ENCODE measurements around the gene FAM149B1. TPM values are rescaled to one million over a fixed set of nuclear protein-coding genes. Genes with fewer than 3 reads are reported as not detected.

FAM149B1 gene
- polyA plus RNA-seq, 1 donor (not counting 4 experiments of a cell fraction or from before 2014, with no cell fraction given), result 22.2 TPM

DNA sequence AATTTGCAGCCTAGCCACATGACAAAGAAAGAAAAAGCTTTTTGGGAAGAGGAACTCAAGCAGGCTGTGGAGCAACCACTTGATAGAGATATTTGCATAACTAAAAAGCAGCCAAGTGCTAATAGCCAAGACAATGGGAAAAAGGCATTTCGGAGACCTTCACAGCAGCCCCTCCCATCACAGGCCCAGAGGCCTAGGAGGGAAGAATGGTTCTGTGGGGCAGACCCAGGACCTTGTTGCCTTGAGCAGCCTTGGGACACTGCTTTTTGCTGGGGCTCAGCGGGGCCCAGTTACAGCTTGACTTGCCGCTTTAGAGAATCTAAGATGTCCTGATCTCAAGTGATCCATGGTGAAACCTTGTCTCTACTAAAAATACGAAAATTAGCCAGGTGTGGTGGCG is 38.5 kb downstream of the FAM149B1 start:
- H3K36me3 ChIP-seq (ENCODE audit: control insufficient read depth in 2 of 2, extremely low read depth in 1 of 2, insufficient read depth in 2 of 2, low read length in 2 of 2), result peaks cover 2 to 3% of the 10 kb centered on the region in 2 experiments
- H3K9me3 ChIP-seq (ENCODE audit: control insufficient read depth, low read depth, low read length), result peaks cover 2% of the 10 kb centered on the region
- H3K9ac ChIP-seq (ENCODE audit: control insufficient read depth, extremely low read depth, insufficient read depth, low read length), result no peak overlapping the region
- TF ChIP-seq, protein P1, sequence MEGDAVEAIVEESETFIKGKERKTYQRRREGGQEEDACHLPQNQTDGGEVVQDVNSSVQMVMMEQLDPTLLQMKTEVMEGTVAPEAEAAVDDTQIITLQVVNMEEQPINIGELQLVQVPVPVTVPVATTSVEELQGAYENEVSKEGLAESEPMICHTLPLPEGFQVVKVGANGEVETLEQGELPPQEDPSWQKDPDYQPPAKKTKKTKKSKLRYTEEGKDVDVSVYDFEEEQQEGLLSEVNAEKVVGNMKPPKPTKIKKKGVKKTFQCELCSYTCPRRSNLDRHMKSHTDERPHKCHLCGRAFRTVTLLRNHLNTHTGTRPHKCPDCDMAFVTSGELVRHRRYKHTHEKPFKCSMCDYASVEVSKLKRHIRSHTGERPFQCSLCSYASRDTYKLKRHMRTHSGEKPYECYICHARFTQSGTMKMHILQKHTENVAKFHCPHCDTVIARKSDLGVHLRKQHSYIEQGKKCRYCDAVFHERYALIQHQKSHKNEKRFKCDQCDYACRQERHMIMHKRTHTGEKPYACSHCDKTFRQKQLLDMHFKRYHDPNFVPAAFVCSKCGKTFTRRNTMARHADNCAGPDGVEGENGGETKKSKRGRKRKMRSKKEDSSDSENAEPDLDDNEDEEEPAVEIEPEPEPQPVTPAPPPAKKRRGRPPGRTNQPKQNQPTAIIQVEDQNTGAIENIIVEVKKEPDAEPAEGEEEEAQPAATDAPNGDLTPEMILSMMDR (optimal IDR thresholded peaks at IDR 0.05 in 1 of 3, IDR thresholded peaks at IDR 0.05 in 1 of 3, conservative IDR thresholded peaks at IDR 0.05 in 1 of 3; ENCODE audit: extremely low read depth in 1 of 3, insufficient read depth in 2 of 3, low read length in 3 of 3), result no peak
- TF ChIP-seq EZH2 (IDR thresholded peaks at IDR 0.05; ENCODE audit: low read length), result no peak
- H4K20me1 ChIP-seq (ENCODE audit: control insufficient read depth, extremely low read depth, insufficient read depth, low read length), result no peaks in the 10 kb centered on the region
- no peak overlapping the region for H2AFZ ChIP-seq (ENCODE audit: control insufficient read depth, low read length)
- DNase-seq (ENCODE audit: low read depth, low spot score), result no peak
- H3K79me2 ChIP-seq (ENCODE audit: control insufficient read depth, insufficient read depth, low read length), result no peaks in the 10 kb centered on the region
- no peak overlapping the region for H3K4me2 ChIP-seq (ENCODE audit: control insufficient read depth, extremely low read depth, insufficient read depth, low read depth, low read length)
- dilution Hi-C loops (cut with MboI; ENCODE audit: extremely low pct_ligation_motif_present, low sequenced_read_pairs), result no loop called here
- peaks cover 9% of the 10 kb centered on the region for H3K4me1 ChIP-seq (ENCODE audit: control insufficient read depth, extremely low read depth, insufficient read depth, low read length)
- no peaks in the 10 kb centered on the region for H3K27me3 ChIP-seq (ENCODE audit: control insufficient read depth, extremely low read depth, insufficient read depth, low read length)
- no peak for FAIRE-seq
- no peak overlapping the region for H3K4me3 ChIP-seq (ENCODE audit: control insufficient read depth in 2 of 3, extremely low read depth in 1 of 3, insufficient read depth in 2 of 3, low read depth in 1 of 3, low read length in 3 of 3)
- H3K9me1 ChIP-seq (ENCODE audit: control insufficient read depth, extremely low read depth, insufficient read depth, low read length), result no peaks in the 10 kb centered on the region
- H3K27ac ChIP-seq (ENCODE audit: control insufficient read depth, insufficient read depth, low read length), result no peak overlapping the region

DNA sequence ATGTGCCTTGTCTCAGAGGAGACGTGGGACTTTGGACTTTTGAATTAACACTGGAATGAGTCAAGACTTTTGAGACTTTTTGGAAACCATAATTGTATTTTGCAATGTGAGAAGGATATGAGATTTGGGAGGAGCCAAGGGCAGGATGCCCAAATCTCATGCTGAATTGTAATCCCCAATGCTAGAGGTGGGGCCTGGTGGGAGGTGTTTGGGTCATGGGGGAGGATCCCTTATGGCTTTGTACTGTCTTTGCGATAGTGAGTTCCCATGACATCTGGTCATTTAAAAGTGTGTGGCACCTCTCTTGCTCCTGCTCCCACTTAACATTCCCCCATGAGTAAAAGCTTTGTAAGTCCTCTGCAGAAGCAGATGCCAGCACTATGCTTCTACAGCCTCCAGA is 40.0 kb downstream of the FAM149B1 start:
- DNase-seq (ENCODE audit: low read depth, low spot score) (no peak), FAIRE-seq (no peak)
- no peak for TF ChIP-seq EZH2 (IDR thresholded peaks at IDR 0.05; ENCODE audit: low read length)
- TF ChIP-seq, protein P1 (optimal IDR thresholded peaks at IDR 0.05 in 1 of 3, IDR thresholded peaks at IDR 0.05 in 1 of 3, conservative IDR thresholded peaks at IDR 0.05 in 1 of 3; ENCODE audit: extremely low read depth in 1 of 3, insufficient read depth in 2 of 3, low read length in 3 of 3), result no peak
- Histone ChIP-seq H3K4me3 (ENCODE audit: control insufficient read depth in 2 of 3, extremely low read depth in 1 of 3, insufficient read depth in 2 of 3, low read depth in 1 of 3, low read length in 3 of 3) (no peak overlapping the region), H3K4me2 (ENCODE audit: control insufficient read depth, extremely low read depth, insufficient read depth, low read depth, low read length) (no peak overlapping the region), H3K4me1 (ENCODE audit: control insufficient read depth, extremely low read depth, insufficient read depth, low read length) (peaks cover 9% of the 10 kb centered on the region), H3K79me2 (ENCODE audit: control insufficient read depth, insufficient read depth, low read length) (no peaks in the 10 kb centered on the region), H2AFZ (ENCODE audit: control insufficient read depth, low read length) (no peak overlapping the region), H3K9ac (ENCODE audit: control insufficient read depth, extremely low read depth, insufficient read depth, low read length) (no peak overlapping the region), H3K27me3 (ENCODE audit: control insufficient read depth, extremely low read depth, insufficient read depth, low read length) (no peaks in the 10 kb centered on the region), H3K9me1 (ENCODE audit: control insufficient read depth, extremely low read depth, insufficient read depth, low read length) (no peaks in the 10 kb centered on the region), H3K27ac (ENCODE audit: control insufficient read depth, insufficient read depth, low read length) (no peak overlapping the region), H3K9me3 (ENCODE audit: control insufficient read depth, low read depth, low read length) (peaks cover 2% of the 10 kb centered on the region), H4K20me1 (ENCODE audit: control insufficient read depth, extremely low read depth, insufficient read depth, low read length) (no peaks in the 10 kb centered on the region), H3K36me3 (ENCODE audit: control insufficient read depth in 2 of 2, extremely low read depth in 1 of 2, insufficient read depth in 2 of 2, low read length in 2 of 2) (peaks cover 2 to 3% of the 10 kb centered on the region in 2 experiments)
- dilution Hi-C loops (cut with MboI; ENCODE audit: extremely low pct_ligation_motif_present, low sequenced_read_pairs), result no loop called here

Data from keratinocyte (primary cell).